Natural killer cell (primary cell): Measurements from ENCODE around the gene TFPI. TPM values are rescaled to one million over a fixed set of nuclear protein-coding genes. Genes with fewer than 3 reads are reported as not detected.

Source experiments
- ATAC-seq, 3 donors: fragments of 150-1000 bp in 2 of 3; fragments of 200-7000 bp in 1 of 3; cut with Tn5 transposase; 1 replicate in 1 of 3; 2 replicates in 2 of 3; pipeline ENCODE4 v1.10.0; 2021; ENCODE audit warnings: mild to moderate bottlenecking in 2 of 3, moderate library complexity in 2 of 3
- DNase-seq, 2 donors: peaks; one replicate each; pipeline versions ENCODE4 v3.0.0 to v3.0.0-alpha.2; 2013 to 2021; ENCODE audit warnings: mixed read lengths in 1 of 2
- H3K27ac ChIP-seq: one replicate; pipeline ENCODE4 v1.5.1; 2013; ENCODE audit warnings: mild to moderate bottlenecking, low read length
- H3K27me3 ChIP-seq: one replicate; pipeline ENCODE4 v1.6.1; 2013; ENCODE audit warnings: low read length; ENCODE audit not compliant: control insufficient read depth, insufficient read depth
- H3K36me3 ChIP-seq: one replicate; pipeline ENCODE4 v1.6.1; 2013; ENCODE audit warnings: low read length; ENCODE audit not compliant: control insufficient read depth, insufficient read depth
- H3K4me1 ChIP-seq: one replicate; pipeline ENCODE4 v1.6.1; 2013; ENCODE audit warnings: low read length; ENCODE audit not compliant: control insufficient read depth, insufficient read depth
- H3K4me3 ChIP-seq: one replicate; pipeline ENCODE4 v1.5.1; 2013; ENCODE audit warnings: low read length
- H3K9me3 ChIP-seq: one replicate; pipeline ENCODE4 v1.6.1; 2013; ENCODE audit warnings: low read length; ENCODE audit not compliant: control insufficient read depth, insufficient read depth
- H3K27ac Mint-ChIP-seq, 2 donors: one replicate each; pipeline ENCODE4 v1.8.0; 2022; ENCODE audit warnings: mild to moderate bottlenecking in 2 of 2, mixed read lengths in 2 of 2, moderate library complexity in 1 of 2
- H3K27me3 Mint-ChIP-seq, 2 donors: one replicate each; pipeline ENCODE4 v1.8.0; 2022; ENCODE audit warnings: low read depth in 2 of 2, mixed read lengths in 2 of 2
- H3K36me3 Mint-ChIP-seq: one replicate; pipeline ENCODE4 v1.8.0; 2022; ENCODE audit warnings: mixed read lengths
- H3K4me1 Mint-ChIP-seq, 2 donors: one replicate each; pipeline ENCODE4 v1.8.0; 2022; ENCODE audit warnings: mixed read lengths in 2 of 2
- H3K4me3 Mint-ChIP-seq: one replicate; pipeline ENCODE4 v1.8.0; 2022; ENCODE audit warnings: mild to moderate bottlenecking, moderate library complexity, mixed read lengths
- H3K9me3 Mint-ChIP-seq, 2 donors: one replicate each; pipeline ENCODE4 v1.8.0; 2022; ENCODE audit warnings: mixed read lengths in 2 of 2
- WGBS: methylation state at CpG from one replicate; pipeline ENCODE4 v1.1.7; 2013; ENCODE audit warnings: missing lambda C conversion rate; ENCODE audit not compliant: insufficient coverage; 5-methylcytosine and 5-hydroxymethylcytosine counted together
- intact Hi-C: fragments of 100-400 bp; cut with micrococcal nuclease; formaldehyde crosslinking; loops from one replicate; pipeline ENCODE4 v1.14.2; 2022
- total RNA-seq, 4 donors: library from RNA; stranded (reverse); fragments of 120-200 nt in 1 of 4; gene quantifications; one replicate each; pipeline versions ENCODE4 v1.2.3 to v1.2.4, GENCODE V29; 2013 to 2022
- TF ChIP-seq, protein P1 (sequence below): fragments of 200-600 bp; IDR thresholded peaks from one replicate; pipeline ENCODE4 v1.8.0; 2022; ENCODE audit warnings: antibody characterized with exemption

The TFPI gene
- total RNA-seq, 3 donors from 2014 or later (not counting 1 experiment from before 2014, with no cell fraction given) = 0.10 to 1.2 (median 0.23) TPM

DNA sequence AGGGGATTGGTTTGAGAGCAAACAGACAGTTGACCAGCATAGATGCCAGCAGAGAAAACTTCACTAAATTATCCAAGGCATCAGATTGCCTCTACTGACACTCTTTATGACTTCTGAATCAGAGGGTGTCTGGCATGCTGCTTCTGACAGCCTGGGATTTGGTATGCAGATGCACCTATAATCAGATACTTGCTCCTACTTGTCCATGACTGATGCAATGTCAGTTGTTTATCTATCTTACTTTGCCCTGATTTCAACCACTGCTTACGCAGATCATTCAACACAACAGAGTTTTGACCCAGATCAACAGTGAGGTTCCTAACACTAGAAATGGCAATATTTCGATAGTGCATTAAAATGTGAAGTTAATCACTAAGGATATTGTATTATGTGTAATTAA is 83.5 kb downstream of the TFPI start:
- WGBS = 89% methylated on average over 1 of the region's 2 CpGs
- TF ChIP-seq, protein P1, sequence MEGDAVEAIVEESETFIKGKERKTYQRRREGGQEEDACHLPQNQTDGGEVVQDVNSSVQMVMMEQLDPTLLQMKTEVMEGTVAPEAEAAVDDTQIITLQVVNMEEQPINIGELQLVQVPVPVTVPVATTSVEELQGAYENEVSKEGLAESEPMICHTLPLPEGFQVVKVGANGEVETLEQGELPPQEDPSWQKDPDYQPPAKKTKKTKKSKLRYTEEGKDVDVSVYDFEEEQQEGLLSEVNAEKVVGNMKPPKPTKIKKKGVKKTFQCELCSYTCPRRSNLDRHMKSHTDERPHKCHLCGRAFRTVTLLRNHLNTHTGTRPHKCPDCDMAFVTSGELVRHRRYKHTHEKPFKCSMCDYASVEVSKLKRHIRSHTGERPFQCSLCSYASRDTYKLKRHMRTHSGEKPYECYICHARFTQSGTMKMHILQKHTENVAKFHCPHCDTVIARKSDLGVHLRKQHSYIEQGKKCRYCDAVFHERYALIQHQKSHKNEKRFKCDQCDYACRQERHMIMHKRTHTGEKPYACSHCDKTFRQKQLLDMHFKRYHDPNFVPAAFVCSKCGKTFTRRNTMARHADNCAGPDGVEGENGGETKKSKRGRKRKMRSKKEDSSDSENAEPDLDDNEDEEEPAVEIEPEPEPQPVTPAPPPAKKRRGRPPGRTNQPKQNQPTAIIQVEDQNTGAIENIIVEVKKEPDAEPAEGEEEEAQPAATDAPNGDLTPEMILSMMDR = no peak

DNA sequence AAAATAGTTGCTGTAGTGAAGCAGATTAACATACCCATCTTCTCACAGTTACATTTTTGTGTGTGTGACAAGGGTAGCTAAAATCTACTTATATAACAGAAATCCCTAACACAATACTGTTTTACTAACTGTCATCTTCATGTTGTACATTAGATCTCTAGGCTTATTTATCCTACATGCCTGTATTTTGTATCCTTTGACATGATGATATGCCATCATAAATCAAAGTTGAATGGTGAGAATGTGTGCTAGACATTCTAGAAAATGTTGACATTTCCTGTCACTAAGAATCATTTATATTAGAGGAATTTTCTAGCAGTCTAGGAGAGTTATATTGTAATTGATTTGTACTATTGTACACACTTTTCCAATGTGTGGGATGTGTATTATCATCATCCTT is 84.7 kb downstream of the TFPI start:
- no peak overlapping the region for H3K4me3 Mint-ChIP-seq

More for the DNA sequence above, 83.5 kb downstream of the TFPI start:
- H3K4me1 Mint-ChIP-seq = peaks cover 0 to 9% of the 10 kb centered on the region in 2 donors
- no peaks in the 10 kb centered on the region for H3K27me3 ChIP-seq
- H3K27me3 Mint-ChIP-seq = no peaks in the 10 kb centered on the region
- no peak overlapping the region for H3K27ac Mint-ChIP-seq
- H3K4me3 ChIP-seq = no peak overlapping the region
- ATAC-seq = no peak
- H3K36me3 Mint-ChIP-seq = no peaks in the 10 kb centered on the region
- H3K36me3 ChIP-seq = no peaks in the 10 kb centered on the region
- no peaks in the 10 kb centered on the region for H3K4me1 ChIP-seq
- no peak overlapping the region for H3K4me3 Mint-ChIP-seq
- DNase-seq = no peak
- intact Hi-C loops = no loop called here
- H3K9me3 ChIP-seq = no peaks in the 10 kb centered on the region
- H3K27ac ChIP-seq = no peak overlapping the region
- H3K9me3 Mint-ChIP-seq = peaks cover 0 to 2% of the 10 kb centered on the region in 2 donors

DNA sequence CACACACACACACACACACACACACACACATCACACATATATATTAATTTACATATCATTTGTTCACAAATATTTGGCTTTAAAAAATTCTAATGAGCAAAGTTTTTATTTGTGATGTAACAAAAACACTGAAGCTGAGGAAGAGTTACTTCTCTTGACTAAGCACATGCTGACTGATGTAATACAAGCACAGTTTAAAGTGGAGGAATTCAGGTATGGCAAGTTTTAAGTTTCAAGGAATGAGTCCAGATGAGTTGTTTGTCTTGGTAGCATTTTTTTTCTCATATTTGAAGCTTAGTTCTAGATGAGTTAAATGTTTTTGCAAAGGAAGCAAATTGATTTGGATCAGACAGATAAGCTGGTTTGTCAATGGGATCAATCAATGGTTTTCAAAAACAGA is 86.0 kb downstream of the TFPI start:
- intact Hi-C loops = no loop called here
- no peaks in the 10 kb centered on the region for H3K27me3 ChIP-seq
- Mint-ChIP-seq H3K4me1 (peaks cover 0 to 9% of the 10 kb centered on the region in 2 donors), H3K36me3 (no peaks in the 10 kb centered on the region), H3K4me3 (no peak overlapping the region), H3K27ac (no peak overlapping the region), H3K9me3 (peaks cover 0 to 2% of the 10 kb centered on the region in 2 donors), H3K27me3 (no peaks in the 10 kb centered on the region)
- TF ChIP-seq, protein P1 = no peak
- no peaks in the 10 kb centered on the region for H3K36me3 ChIP-seq
- no peak overlapping the region for H3K27ac ChIP-seq
- ATAC-seq (no peak), DNase-seq (no peak)
- no peaks in the 10 kb centered on the region for H3K4me1 ChIP-seq
- no peaks in the 10 kb centered on the region for H3K9me3 ChIP-seq
- H3K4me3 ChIP-seq = no peak overlapping the region

More for the DNA sequence above, 84.7 kb downstream of the TFPI start:
- intact Hi-C loops = no loop called here
- H3K9me3 ChIP-seq = no peaks in the 10 kb centered on the region
- Mint-ChIP-seq H3K4me1 (peaks cover 0 to 9% of the 10 kb centered on the region in 2 donors), H3K36me3 (no peaks in the 10 kb centered on the region), H3K27ac (no peak overlapping the region), H3K27me3 (no peaks in the 10 kb centered on the region), H3K9me3 (peaks cover 0 to 2% of the 10 kb centered on the region in 2 donors)
- H3K4me1 ChIP-seq = no peaks in the 10 kb centered on the region
- no peak for ATAC-seq
- H3K27me3 ChIP-seq = no peaks in the 10 kb centered on the region
- no peak overlapping the region for H3K27ac ChIP-seq
- no peaks in the 10 kb centered on the region for H3K36me3 ChIP-seq
- TF ChIP-seq, protein P1 = no peak
- no peak overlapping the region for H3K4me3 ChIP-seq
- DNase-seq = no peak

DNA sequence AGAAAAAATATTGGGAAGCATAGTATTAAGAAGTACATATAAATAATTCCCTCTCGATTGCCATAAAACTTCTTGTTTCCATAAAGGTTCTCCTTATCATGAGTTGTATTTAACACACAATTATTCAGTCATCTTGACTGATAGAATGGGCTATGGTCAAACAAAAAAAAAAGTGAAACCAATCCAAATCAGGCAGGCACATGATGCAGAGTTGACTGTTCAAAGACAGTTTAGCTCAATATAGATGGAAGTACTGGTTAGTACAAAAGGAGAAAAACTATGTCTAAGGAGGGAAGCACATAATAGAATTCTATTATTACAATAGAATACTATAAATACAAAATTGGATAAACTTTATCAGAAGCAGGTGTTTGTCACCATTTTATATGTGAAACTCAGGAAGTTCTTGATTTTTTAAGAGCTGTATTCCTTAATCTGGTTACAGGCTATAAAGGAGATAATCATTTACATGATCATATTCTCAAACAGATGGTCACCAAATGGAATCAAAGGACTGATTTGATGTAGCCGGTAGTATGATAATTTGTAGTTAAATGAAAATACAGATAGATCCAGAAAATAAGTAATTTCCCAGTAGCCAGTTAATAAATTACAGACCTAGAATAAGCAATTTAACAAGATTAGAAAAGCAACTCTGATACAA is 88.0 kb downstream of the TFPI start:
- Mint-ChIP-seq H3K4me3 (no peak overlapping the region), H3K27me3 (no peaks in the 10 kb centered on the region), H3K36me3 (no peaks in the 10 kb centered on the region), H3K27ac (no peak overlapping the region), H3K4me1 (peaks cover 0 to 9% of the 10 kb centered on the region in 2 donors), H3K9me3 (peaks cover 0 to 2% of the 10 kb centered on the region in 2 donors)
- DNase-seq = no peak
- ATAC-seq = no peak
- Histone ChIP-seq H3K27ac (no peak overlapping the region), H3K4me3 (no peak overlapping the region), H3K36me3 (no peaks in the 10 kb centered on the region), H3K9me3 (no peaks in the 10 kb centered on the region), H3K27me3 (no peaks in the 10 kb centered on the region), H3K4me1 (no peaks in the 10 kb centered on the region)
- intact Hi-C loops = no loop called here
- TF ChIP-seq, protein P1 = no peak
- WGBS = no CpG with 5 or more reads among the region's 2 CpGs
